ENCODE data around the gene JMJD1C.

JMJD1C gene

GRCh38 chr10:63415640-63416244, 50.0 kb downstream of the JMJD1C start:
- no peak for DNase-seq (ENCODE audit: low read depth)
- TF ChIP-seq CTCF (conservative IDR thresholded peaks at IDR 0.05; ENCODE audit: low read depth, low read length), result no peak
- H3K4me3 ChIP-seq (ENCODE audit: low read length), result no peak overlapping the region

DNA sequence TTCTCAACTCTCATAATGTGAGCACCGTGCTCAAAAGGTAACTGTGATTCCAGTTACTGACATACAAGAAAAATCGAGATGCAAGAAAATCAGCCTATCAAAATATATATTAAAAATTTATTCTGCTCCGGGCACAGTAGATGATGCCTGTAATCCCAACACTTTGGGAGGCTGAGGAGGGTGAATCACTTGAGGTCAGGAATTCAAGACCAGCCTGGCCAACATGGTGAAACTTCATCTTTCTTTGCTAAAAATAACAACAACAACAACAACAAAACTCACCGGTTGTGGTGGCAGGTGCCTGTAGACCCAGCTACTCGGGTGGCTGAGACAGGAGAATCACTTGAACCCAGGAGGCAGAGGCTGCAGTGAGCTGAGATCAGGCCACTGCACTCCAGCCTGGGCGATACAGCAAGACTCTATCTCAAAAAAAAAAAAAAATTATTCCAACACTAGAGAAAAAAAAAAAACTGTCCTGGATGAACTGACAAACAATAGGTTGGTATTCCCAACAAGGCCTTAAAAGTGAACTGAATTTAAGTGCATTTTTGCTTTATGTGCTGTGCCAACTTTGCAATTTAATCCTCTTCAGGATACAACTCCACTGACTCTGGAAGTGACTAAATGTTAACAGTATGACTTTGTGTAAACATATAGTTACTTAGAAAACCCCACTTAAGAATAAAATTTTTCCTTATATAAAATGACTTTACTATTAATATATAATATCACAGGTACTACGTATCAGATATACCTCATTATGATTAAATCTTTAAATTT, 51.1 kb downstream of the JMJD1C start:
- no peak overlapping the region for H3K4me3 ChIP-seq (ENCODE audit: low read length)
- no peak for TF ChIP-seq CTCF (conservative IDR thresholded peaks at IDR 0.05; ENCODE audit: low read depth, low read length)

DNA sequence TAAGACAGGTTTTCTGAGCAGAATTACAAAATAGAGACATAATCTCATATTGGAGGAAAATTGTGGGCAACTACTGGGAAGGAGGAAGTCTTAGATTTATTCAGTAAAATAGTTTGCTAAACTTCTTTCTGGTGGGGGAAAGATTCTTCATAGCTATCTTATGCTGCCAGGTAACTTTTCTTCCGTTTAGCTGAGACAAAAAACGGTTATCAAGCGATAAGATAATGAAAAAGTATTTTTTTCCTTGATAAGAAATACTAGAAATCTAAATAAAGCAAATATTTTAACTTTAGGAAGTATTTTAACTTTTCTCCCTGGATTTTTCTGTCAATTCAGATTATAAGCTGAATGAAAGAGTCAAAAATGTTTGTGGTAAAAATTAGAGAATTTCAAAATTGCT, 52.3 kb downstream of the JMJD1C start:
- no peak for TF ChIP-seq CTCF (conservative IDR thresholded peaks at IDR 0.05; ENCODE audit: low read depth, low read length)
- no peak overlapping the region for H3K4me3 ChIP-seq (ENCODE audit: low read length)
- no peak for DNase-seq (ENCODE audit: low read depth)

More for the DNA sequence above, 51.1 kb downstream of the JMJD1C start:
- no peak for DNase-seq (ENCODE audit: low read depth)

- no peak overlapping the region for H3K4me3 ChIP-seq (ENCODE audit: low read length)
- no peak for TF ChIP-seq CTCF (conservative IDR thresholded peaks at IDR 0.05; ENCODE audit: low read depth, low read length)
- DNase-seq (ENCODE audit: low read depth), result no peak
Observed at GRCh38 chr10:63412304-63412703, 53.5 kb downstream of the JMJD1C start.

GRCh38 chr10:63410633-63411032, 55.1 kb downstream of the JMJD1C start:
- no peak for DNase-seq (ENCODE audit: low read depth)

GRCh38 chr10:63409465-63410027, 56.2 kb downstream of the JMJD1C start:
- no peak overlapping the region for H3K4me3 ChIP-seq (ENCODE audit: low read length)
- TF ChIP-seq CTCF (conservative IDR thresholded peaks at IDR 0.05; ENCODE audit: low read depth, low read length), result no peak
- DNase-seq (ENCODE audit: low read depth), result peak; percentile 34

More at GRCh38 chr10:63410633-63411032, 55.1 kb downstream of the JMJD1C start:
- H3K4me3 ChIP-seq (ENCODE audit: low read length), result no peak overlapping the region
- TF ChIP-seq CTCF (conservative IDR thresholded peaks at IDR 0.05; ENCODE audit: low read depth, low read length), result no peak

All from retinal pigment epithelial cell (primary cell).